Measurements from ENCODE around the gene PLD5.
"Not testable (repeated sequence)": the region's sequence is repeated elsewhere in the genome, so short reads cannot be mapped to it uniquely, and the experiment has no call there.

Gene PLD5

GRCh38 chr1:242133796-242134195 is 390.7 kb downstream of the PLD5 start:
- DNase-seq: no peak

- DNase-seq: no peak
Measured at GRCh38 chr1:242133351-242133750, 391.1 kb downstream of the PLD5 start.

- DNase-seq: no peak
Measured at GRCh38 chr1:242132121-242132817, 392.2 kb downstream of the PLD5 start.

GRCh38 chr1:242128951-242129502 is 395.5 kb downstream of the PLD5 start:
- no peak for DNase-seq

DNA sequence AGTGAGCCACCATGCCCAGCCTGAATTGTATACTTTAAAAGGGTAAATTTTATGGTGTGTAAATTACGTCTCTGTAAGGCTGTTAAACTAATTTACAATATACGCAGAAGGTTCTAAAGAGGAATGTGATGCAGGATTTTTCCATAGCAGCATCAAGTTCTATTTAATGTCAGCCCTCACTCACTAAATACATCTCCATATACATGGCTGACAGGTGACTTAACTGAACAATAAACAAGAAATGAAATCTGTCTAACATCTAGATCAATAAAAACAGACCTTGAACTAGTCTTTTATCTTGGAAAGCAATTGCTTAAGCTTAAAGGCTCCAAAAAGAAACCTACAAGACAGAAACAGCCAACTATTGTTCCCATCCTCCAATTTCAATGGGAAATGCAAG is 404.1 kb downstream of the PLD5 start:
- no peak for DNase-seq

DNA sequence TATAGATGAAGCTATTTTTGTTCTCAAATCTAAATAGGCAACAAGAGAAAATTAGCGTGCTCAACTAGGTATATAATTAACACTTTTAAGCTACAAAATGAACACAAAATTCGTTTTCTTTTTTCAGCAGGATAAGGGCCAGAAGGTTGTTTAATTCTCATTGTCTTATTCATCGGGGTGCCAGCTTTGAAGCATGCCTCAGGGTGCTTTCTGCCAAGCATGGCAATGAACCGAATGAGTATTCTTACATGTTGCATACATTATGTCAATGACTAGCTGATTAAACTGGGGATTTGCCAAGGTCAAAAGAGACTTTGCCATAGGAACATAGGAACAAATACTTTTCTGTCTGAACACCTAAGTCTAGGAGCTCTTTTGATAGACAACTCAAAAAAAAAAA is 423.6 kb downstream of the PLD5 start:
- DNase-seq: no peak

GRCh38 chr1:242097283-242097682 is 427.2 kb downstream of the PLD5 start:
- DNase-seq: not testable (repeated sequence)

- no peak for DNase-seq
Measured at GRCh38 chr1:242093116-242093515, 431.4 kb downstream of the PLD5 start.

GRCh38 chr1:242089911-242090310 is 434.6 kb downstream of the PLD5 start:
- DNase-seq: no peak

DNA sequence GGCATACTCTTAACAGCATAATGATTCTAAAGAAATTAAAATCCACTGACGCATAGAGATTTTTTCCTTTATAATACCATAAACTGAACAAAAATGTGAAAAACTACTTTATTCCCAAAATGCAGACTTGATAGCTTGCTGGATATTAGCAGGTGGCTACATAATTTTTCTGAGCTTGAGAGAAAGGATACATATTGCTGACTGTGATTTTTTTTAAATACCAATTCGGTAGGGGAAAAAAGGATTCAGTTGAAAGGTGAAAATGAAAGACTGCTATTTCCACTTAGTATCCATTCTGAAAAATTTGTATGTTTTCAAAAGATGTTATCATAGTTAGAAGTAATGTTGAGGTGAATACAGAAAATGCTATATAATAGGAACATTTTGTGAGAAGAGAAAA is 435.6 kb downstream of the PLD5 start:
- DNase-seq: no peak

DNA sequence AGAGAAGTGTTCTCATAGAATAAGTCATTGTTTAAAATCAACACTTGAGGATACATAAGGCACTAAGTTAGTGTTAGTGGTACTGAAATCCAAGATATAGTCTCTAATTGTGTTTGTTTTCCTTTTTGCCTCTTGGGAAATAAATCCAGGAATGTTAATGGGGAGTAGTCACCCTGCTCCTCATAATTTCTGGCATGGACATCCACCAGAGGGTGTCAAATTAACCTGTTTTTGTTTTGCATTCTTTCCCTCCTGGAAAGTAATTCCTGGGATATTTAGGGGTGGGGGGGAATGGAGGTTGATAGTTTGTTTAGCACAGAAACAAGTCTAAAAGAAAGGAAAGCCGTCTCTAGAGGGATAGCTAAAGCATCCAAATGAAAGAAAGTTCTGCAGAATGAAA is 437.8 kb downstream of the PLD5 start:
- no peak for DNase-seq

DNA sequence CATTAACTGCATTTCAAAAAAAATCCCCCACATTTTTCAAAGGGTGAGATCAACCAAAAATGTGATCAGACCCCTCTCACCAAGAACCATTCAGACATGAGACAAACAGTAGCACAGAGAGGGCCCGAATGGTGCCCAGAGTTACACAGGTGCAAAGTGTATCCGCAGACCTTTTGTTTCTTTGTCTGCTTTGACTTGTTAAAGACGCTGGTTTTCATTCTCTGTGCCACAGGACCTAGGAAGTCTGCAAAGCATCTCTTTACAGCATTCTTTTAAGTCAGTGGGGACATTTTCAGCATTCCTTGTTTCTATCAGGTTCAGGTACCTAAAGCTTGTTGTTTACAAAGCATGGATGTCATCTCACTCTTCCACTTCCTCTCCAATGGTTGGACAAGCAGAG is 438.4 kb downstream of the PLD5 start:
- DNase-seq: no peak

DNA sequence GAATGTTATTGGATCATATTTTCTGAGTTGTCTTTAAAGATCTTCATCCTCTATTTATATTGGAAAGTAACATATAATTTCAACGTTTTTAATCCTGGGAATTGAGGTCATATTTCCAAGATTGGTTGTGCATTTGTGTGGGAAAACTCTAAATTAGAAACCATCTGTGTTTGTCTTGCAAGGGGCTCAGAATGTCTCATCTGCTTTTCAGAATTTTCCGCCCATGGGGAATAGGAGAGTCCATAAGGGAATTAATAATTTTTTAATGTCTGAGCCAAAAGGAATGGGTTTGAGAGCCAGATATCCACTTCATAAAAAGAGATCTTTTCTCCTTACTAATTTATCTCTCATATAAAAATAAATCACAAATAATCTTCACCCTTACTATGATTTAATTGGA is 440.8 kb downstream of the PLD5 start:
- no peak for DNase-seq

DNA sequence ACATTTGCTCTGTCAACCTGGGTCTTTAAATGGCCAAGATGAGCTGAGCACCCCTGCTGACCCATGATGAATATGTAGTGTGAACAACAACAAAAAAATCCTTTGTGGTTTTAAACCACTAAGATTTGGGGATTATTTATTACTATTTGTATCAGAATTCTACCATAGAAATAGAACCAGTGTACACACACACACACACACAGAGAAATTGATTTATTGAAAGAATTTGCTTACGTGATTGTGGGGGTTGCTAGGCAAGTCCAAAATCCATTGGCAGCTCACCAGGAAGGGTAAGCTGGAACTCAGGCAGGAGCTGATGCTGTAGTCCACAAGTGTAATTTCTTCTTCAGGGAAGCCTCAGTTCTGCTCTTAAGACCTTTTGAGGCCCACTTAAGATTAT is 443.1 kb downstream of the PLD5 start:
- no peak for DNase-seq

DNA sequence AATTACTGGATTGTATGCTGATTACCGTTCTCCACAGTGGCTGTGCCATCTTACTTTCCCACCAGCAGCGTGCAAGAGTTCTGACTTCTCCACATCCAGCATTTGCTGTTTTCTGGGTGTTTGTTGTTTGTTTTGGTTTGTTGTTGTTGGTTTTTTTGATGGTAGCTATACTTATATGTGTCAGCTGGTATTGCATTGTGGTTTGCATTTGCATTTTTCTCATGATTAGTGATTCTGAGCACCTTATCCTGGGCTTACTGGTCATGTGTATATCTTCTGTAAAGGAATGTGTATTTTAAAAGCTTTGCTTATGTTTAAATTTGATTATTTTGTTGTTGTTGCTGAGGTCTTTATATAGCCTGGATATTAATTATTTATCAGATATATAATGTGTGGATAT is 458.7 kb downstream of the PLD5 start:
- DNase-seq: no peak

- DNase-seq: no peak
Measured at GRCh38 chr1:242062271-242062670, 462.2 kb downstream of the PLD5 start.

GRCh38 chr1:242059976-242060375 is 464.5 kb downstream of the PLD5 start:
- no peak for DNase-seq

GRCh38 chr1:242058582-242058981 is 465.9 kb downstream of the PLD5 start:
- DNase-seq: not testable (repeated sequence)

- not testable (repeated sequence) for DNase-seq
Measured at GRCh38 chr1:242058181-242058580, 466.3 kb downstream of the PLD5 start.

- DNase-seq: no peak
Measured at GRCh38 chr1:242057745-242058115, 466.8 kb downstream of the PLD5 start.

GRCh38 chr1:242056988-242057744 is 467.3 kb downstream of the PLD5 start:
- no peak for DNase-seq

DNA sequence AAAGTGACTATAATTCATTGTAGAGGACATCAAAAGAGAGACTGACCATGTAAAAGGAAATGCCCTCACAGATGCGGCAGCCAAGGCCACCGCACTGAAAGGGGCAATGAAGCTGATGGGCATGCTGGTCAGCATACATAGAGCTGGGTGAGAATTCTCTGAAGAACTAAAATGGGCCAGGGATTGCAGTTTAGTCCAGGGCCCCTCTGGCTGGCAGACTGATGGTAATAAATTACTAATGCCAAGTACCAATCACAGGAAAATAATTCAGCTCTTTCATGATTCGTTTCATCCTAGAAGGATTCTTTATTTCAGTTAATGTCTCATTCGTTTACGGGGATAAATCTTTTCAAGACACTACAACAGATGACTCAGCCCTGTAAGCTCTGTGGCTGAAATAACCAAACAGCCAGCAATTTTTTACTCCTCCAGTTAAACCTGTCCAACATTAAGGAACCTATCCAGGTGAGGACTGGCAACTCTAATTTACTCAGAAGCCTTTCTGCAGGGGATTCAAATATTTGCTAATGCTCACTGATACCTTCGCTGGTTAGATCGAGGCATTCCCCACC is 468.7 kb downstream of the PLD5 start:
- no peak for DNase-seq

DNA sequence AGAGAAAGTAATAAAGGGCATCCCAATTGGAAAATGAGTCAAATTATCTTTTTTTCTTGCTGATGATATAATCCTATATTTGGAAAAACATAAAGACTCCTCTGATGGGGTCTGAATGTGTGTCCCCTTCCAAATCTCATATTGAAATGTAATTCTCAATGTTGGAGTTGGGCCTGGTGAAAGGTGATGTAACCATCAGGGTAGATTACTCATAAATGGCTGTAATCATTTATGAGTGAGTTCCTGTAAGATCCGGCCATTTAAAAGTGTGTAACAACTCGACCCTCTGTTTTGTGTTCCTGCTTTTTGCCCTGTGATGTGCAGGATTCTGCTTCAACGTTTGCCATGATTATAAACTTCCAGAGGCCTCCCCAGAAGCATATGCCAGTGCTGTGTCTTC is 481.3 kb downstream of the PLD5 start:
- no peak for DNase-seq

GRCh38 chr1:242034392-242034791 is 490.1 kb downstream of the PLD5 start:
- no peak for DNase-seq
